ENCODE data around the gene RBFOX1. TPM values are rescaled to one million over a fixed set of nuclear protein-coding genes. Genes with fewer than 3 reads are reported as not detected.

Gene RBFOX1
- total RNA-seq, 1 donor, result not detected

GRCh38 chr16:7391694-7392093, 59.0 kb downstream of the RBFOX1 start:
- DNase-seq (ENCODE audit: low read depth), result no peak
- no peak for TF ChIP-seq CTCF (IDR thresholded peaks at IDR 0.05; ENCODE audit: insufficient read depth, low read length)
- H3K4me3 ChIP-seq (ENCODE audit: low read depth, low read length), result no peak overlapping the region

DNA sequence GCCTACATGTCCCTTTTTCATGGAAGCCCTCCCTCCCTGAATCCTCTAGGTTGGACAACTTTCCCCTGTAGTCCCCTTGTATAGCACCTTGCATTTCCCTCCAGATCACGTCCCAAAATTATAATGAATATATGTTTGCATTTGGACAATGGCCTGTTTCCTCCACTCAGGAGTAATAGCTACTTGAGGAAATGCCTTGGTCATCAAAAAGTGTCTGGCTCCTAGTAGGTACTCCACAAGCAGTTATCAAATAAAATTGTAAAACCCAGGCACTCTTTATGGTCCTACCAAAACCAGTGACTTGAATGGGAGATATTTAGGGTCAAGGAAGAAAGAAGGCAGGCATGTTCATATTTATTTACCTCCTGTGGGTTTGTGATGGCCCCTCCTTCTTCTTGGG, 59.6 kb downstream of the RBFOX1 start:
- H3K4me3 ChIP-seq (ENCODE audit: low read depth, low read length), result no peak overlapping the region
- TF ChIP-seq CTCF (IDR thresholded peaks at IDR 0.05; ENCODE audit: insufficient read depth, low read length), result no peak
- DNase-seq (ENCODE audit: low read depth), result no peak

DNA sequence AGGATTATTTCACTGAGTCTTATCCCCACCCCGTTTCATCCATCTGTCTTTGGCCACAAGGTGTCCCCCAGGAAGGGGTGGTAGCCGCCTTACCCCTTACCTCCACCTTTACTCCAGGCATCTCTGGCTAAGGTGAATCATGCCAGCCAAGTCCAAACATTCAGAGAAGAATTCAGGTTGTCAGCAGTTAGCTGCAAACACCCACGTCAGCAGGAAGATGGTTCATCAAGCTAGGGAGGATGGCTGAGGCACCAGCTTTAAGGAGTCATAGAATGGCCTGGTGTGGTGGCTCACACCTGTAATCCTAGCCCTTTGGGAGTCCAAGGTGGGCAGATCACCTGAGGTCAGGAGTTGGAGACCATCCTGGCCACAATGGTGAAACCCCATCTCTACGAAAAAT, 61.0 kb downstream of the RBFOX1 start:
- H3K4me3 ChIP-seq (ENCODE audit: low read depth, low read length), result no peak overlapping the region
- DNase-seq (ENCODE audit: low read depth), result no peak
- no peak for TF ChIP-seq CTCF (IDR thresholded peaks at IDR 0.05; ENCODE audit: insufficient read depth, low read length)

GRCh38 chr16:7394720-7395336, 62.2 kb downstream of the RBFOX1 start:
- TF ChIP-seq CTCF (IDR thresholded peaks at IDR 0.05; ENCODE audit: insufficient read depth, low read length), result no peak
- no peak for DNase-seq (ENCODE audit: low read depth)
- H3K4me3 ChIP-seq (ENCODE audit: low read depth, low read length), result no peak overlapping the region

- DNase-seq (ENCODE audit: low read depth), result no peak
- no peak overlapping the region for H3K4me3 ChIP-seq (ENCODE audit: low read depth, low read length)
- TF ChIP-seq CTCF (IDR thresholded peaks at IDR 0.05; ENCODE audit: insufficient read depth, low read length), result no peak
These were observed 65.3 kb downstream of the RBFOX1 start for GRCh38 chr16:7397901-7398300.

- no peak for TF ChIP-seq CTCF (IDR thresholded peaks at IDR 0.05; ENCODE audit: insufficient read depth, low read length)
- H3K4me3 ChIP-seq (ENCODE audit: low read depth, low read length), result no peak overlapping the region
- no peak for DNase-seq (ENCODE audit: low read depth)
These were observed 65.9 kb downstream of the RBFOX1 start for GRCh38 chr16:7398536-7398935.

GRCh38 chr16:7399296-7399695, 66.7 kb downstream of the RBFOX1 start:
- no peak for DNase-seq (ENCODE audit: low read depth)
- no peak overlapping the region for H3K4me3 ChIP-seq (ENCODE audit: low read depth, low read length)
- no peak for TF ChIP-seq CTCF (IDR thresholded peaks at IDR 0.05; ENCODE audit: insufficient read depth, low read length)

All from fibroblast of the aortic adventitia (primary cell).